Fibroblast of the aortic adventitia (primary cell): ENCODE data around the gene TRIM50. TPM values are rescaled to one million over a fixed set of nuclear protein-coding genes. Genes with fewer than 3 reads are reported as not detected.
A peak's percentile ranks its signal among the peaks of the same experiment; 100 is the strongest.
"Not testable (repeated sequence)": the region's sequence is repeated elsewhere in the genome, so short reads cannot be mapped to it uniquely, and the experiment has no call there.

Source experiments
- DNase-seq: peaks from one replicate; pipeline ENCODE4 v3.0.0-alpha.2; 2010; ENCODE audit warnings: low read depth
- H3K4me3 ChIP-seq: 2 replicates; pipeline ENCODE4 v1.5.1; 2011; ENCODE audit warnings: low read depth, mild to moderate bottlenecking, control low read depth, low read length, moderate library complexity
- CTCF ChIP-seq: IDR thresholded peaks from 2 replicates; pipeline ENCODE4 v1.5.1; 2011; ENCODE audit warnings: mild to moderate bottlenecking, low read length, control low read depth, inconsistent platforms; ENCODE audit not compliant: insufficient read depth
- total RNA-seq: library from RNA; depleted of rRNA; stranded (reverse); fragments of >200 nt; gene quantifications from 2 replicates; pipeline ENCODE4 v1.2.3, GENCODE V29; 2012; ENCODE audit warnings: low replicate concordance

The TRIM50 gene
- total RNA-seq, 1 donor, result not detected

GRCh38 chr7:73308665-73309214, 19.1 kb downstream of the TRIM50 start, which contains the start of gene NSUN5:
Gene NSUN5 (minus strand): TSS chr7:73308826. CDS start chr7:73308790, 36 bp downstream.
- no peak for TF ChIP-seq CTCF
- peak; percentile 57 for DNase-seq
- peak within 1 kb of the TSS; percentile 78 for H3K4me3 ChIP-seq

- peak overlapping the region; percentile 78 for H3K4me3 ChIP-seq
- TF ChIP-seq CTCF, result no peak
- no peak for DNase-seq
Measured at GRCh38 chr7:73308074-73308664, 19.7 kb downstream of the TRIM50 start.

GRCh38 chr7:73307436-73307835, 20.4 kb downstream of the TRIM50 start:
- H3K4me3 ChIP-seq, result no peak overlapping the region
- DNase-seq, result no peak
- TF ChIP-seq CTCF, result no peak

GRCh38 chr7:73304612-73305387, 23.1 kb downstream of the TRIM50 start:
- H3K4me3 ChIP-seq, DNase-seq: not testable (repeated sequence)

- DNase-seq, result no peak
- H3K4me3 ChIP-seq, result no peak overlapping the region
- no peak for TF ChIP-seq CTCF
Measured at GRCh38 chr7:73304071-73304470, 23.8 kb downstream of the TRIM50 start.

- H3K4me3 ChIP-seq, result no peak overlapping the region
- no peak for DNase-seq
- no peak for TF ChIP-seq CTCF
Measured at GRCh38 chr7:73303546-73303945, 24.3 kb downstream of the TRIM50 start.

GRCh38 chr7:73302846-73303245, 25.0 kb downstream of the TRIM50 start:
- not testable (repeated sequence) for DNase-seq, H3K4me3 ChIP-seq

- DNase-seq, H3K4me3 ChIP-seq: not testable (repeated sequence)
Measured at GRCh38 chr7:73301108-73301507, 26.8 kb downstream of the TRIM50 start.

GRCh38 chr7:73299812-73300211, 28.1 kb downstream of the TRIM50 start:
- not testable (repeated sequence) for H3K4me3 ChIP-seq, DNase-seq

- DNase-seq, H3K4me3 ChIP-seq: not testable (repeated sequence)
Measured at GRCh38 chr7:73297706-73298105, 30.2 kb downstream of the TRIM50 start.

GRCh38 chr7:73297235-73297634, 30.6 kb downstream of the TRIM50 start:
- not testable (repeated sequence) for DNase-seq, H3K4me3 ChIP-seq

GRCh38 chr7:73277210-73277609, 50.7 kb downstream of the TRIM50 start:
- not testable (repeated sequence) for DNase-seq, H3K4me3 ChIP-seq
